ENCODE measurements around the gene SCN4B. TPM values are rescaled to one million over a fixed set of nuclear protein-coding genes. Genes with fewer than 3 reads are reported as not detected.

The SCN4B gene
- total and polyA plus RNA-seq, 10 of the 15 experiments (the other 5 are each of a cell fraction or from before 2014, with no cell fraction given), result 0.01 to 0.49 (median 0.04) TPM; not detected in 5

- TF ChIP-seq SIX5 (IDR thresholded peaks at IDR 0.05; ENCODE audit: low read depth, low read length, severe bottlenecking), result no peak
- no peak for TF ChIP-seq RFX5 (IDR thresholded peaks at IDR 0.05; ENCODE audit: low read depth, low read length)
- no peak for TF ChIP-seq NFYA (IDR thresholded peaks at IDR 0.05; ENCODE audit: borderline replicate concordance, low read depth, low read length)
- TF ChIP-seq CBFB (IDR thresholded peaks at IDR 0.05; ENCODE audit: low read depth), result no peak
- no peak for TF ChIP-seq ELK1 (IDR thresholded peaks at IDR 0.05; ENCODE audit: low read depth, low read length)
- peak; percentile 36; the same call in 1 of the 2 replicates for TF ChIP-seq HDGF (IDR thresholded peaks at IDR 0.05)
Measured at GRCh38 chr11:118198370-118198769, 45.7 kb upstream of the SCN4B start (continued).

- in situ Hi-C loops (cut with MboI), result loop anchor here (5.0 kb wide), 3 partner anchors 97 to 287 kb away; no protein-coding TSS in a partner anchor
- 37% methylated on average over 10 of the region's 10 CpGs for WGBS (ENCODE audit: insufficient coverage, insufficient replicate concordance, low lambda C conversion rate, missing lambda C conversion rate)
- CTCF ChIA-PET, result interaction anchor here (0.7 to 1.7 kb wide), 12 partner anchors 10 to 158 kb away, joined by 3 to 8 read pairs (median 4); no protein-coding TSS in a partner anchor
Measured at GRCh38 chr11:118194835-118195627, 42.4 kb upstream of the SCN4B start.

More at GRCh38 chr11:118194835-118195627, 42.4 kb upstream of the SCN4B start:
- TF ChIP-seq LARP7 (IDR thresholded peaks at IDR 0.05) (0 out of 2 replicates have a peak, but pooled peaks have one; percentile 6), NFIC (IDR thresholded peaks at IDR 0.05; ENCODE audit: low read depth, low read length) (no peak)
- no peak for DNase-seq (ENCODE audit: low read depth, low spot score)
- no peaks in the 10 kb centered on the region for H3K4me1 ChIP-seq (ENCODE audit: control insufficient read depth, insufficient read depth, low read length)
- H3K27me3 ChIP-seq (replicated peaks in 1 of 2; ENCODE audit: control insufficient read depth in 2 of 2, insufficient read depth in 2 of 2, low read length in 1 of 2), result no peaks in the 10 kb centered on the region; a peak in 1 of 4 replicates
- no peak overlapping the region for H3K27ac ChIP-seq (ENCODE audit: control insufficient read depth, insufficient read depth)
- no peak for ATAC-seq
- no peaks in the 10 kb centered on the region for H4K20me1 ChIP-seq (ENCODE audit: control insufficient read depth, insufficient read depth)
- SMC1A ChIA-PET (ENCODE audit: uncharacterized antibody, unreplicated experiment), result interaction anchor here (0.7 to 2.1 kb wide), 12 partner anchors 7 to 100 kb away, joined by 3 to 13 read pairs (median 3); partner anchors contain the start of gene JAML
- no peaks in the 10 kb centered on the region for H3K36me3 ChIP-seq (ENCODE audit: control insufficient read depth in 2 of 2, insufficient read depth in 2 of 2, low read length in 1 of 2)
- intact Hi-C loops (cut with micrococcal nuclease; ENCODE audit: unreplicated experiment), result loop anchor here (5.0 kb wide), 1 partner anchor 292 kb away; no protein-coding TSS in a partner anchor
- H3K9me3 ChIP-seq (replicated peaks; ENCODE audit: control insufficient read depth, insufficient read depth, low read length), result peaks cover 3% of the 10 kb centered on the region; the same call in 2 of the 3 replicates
- no peak overlapping the region; the same call in 1 of the 2 replicates for H3K4me2 ChIP-seq (ENCODE audit: control insufficient read depth, insufficient read depth)
- POLR2A ChIA-PET, result interaction anchor here (0.8 to 1.4 kb wide), 4 partner anchors 7 to 158 kb away, joined by 3 to 11 read pairs (median 4); no protein-coding TSS in a partner anchor
- H3K9ac ChIP-seq (ENCODE audit: control insufficient read depth, insufficient read depth, low read length), result no peak overlapping the region
- no peak overlapping the region for H2AFZ ChIP-seq (ENCODE audit: control insufficient read depth, low read depth, low read length)
- RAD21 ChIA-PET (ENCODE audit: unreplicated experiment), result interaction anchor here (0.5 to 2.0 kb wide), 11 partner anchors 19 to 831 kb away, joined by 3 to 8 read pairs (median 4); partner anchors contain the start of gene MPZL3
- no peak for FAIRE-seq
- BruUV-seq (replicated peaks), result no TSS peak
- H3K4me3 ChIP-seq, result no peak overlapping the region
- no peaks in the 10 kb centered on the region for H3K79me2 ChIP-seq (ENCODE audit: control insufficient read depth, insufficient read depth, low read length)

All from GM12878 (cell line).